ENCODE data around the gene SEMA6D.

Gene SEMA6D

GRCh38 chr15:47717036-47717612 lies at the start of gene SEMA6D:
Gene SEMA6D (plus strand): TSS chr15:47717505. CDS start chr15:47759799, 42,294 bp downstream.
- DNase-seq = no peak

GRCh38 chr15:47669221-47669620 lies 48.1 kb upstream of the SEMA6D start:
- DNase-seq = no peak

- no peak for DNase-seq
Measured at GRCh38 chr15:47670365-47670764, 46.9 kb upstream of the SEMA6D start.

- DNase-seq = no peak
Measured at GRCh38 chr15:47673232-47673761, 44.0 kb upstream of the SEMA6D start.

GRCh38 chr15:47674586-47675232 lies 42.6 kb upstream of the SEMA6D start:
- no peak for DNase-seq

- DNase-seq = no peak
Measured at GRCh38 chr15:47675735-47676134, 41.6 kb upstream of the SEMA6D start.

GRCh38 chr15:47678040-47678439 lies 39.3 kb upstream of the SEMA6D start:
- DNase-seq = no peak

GRCh38 chr15:47682661-47683060 lies 34.6 kb upstream of the SEMA6D start:
- no peak for DNase-seq

- no peak for DNase-seq
Measured at GRCh38 chr15:47685141-47685870, 32.0 kb upstream of the SEMA6D start.

- no peak for DNase-seq
Measured at GRCh38 chr15:47688573-47689086, 28.7 kb upstream of the SEMA6D start.

- no peak for DNase-seq
Measured at GRCh38 chr15:47689660-47690059, 27.6 kb upstream of the SEMA6D start.

GRCh38 chr15:47691882-47692281 lies 25.4 kb upstream of the SEMA6D start:
- DNase-seq = no peak

- no peak for DNase-seq
Measured at GRCh38 chr15:47696351-47696750, 21.0 kb upstream of the SEMA6D start.

- DNase-seq = no peak
Measured at GRCh38 chr15:47705281-47705997, 11.9 kb upstream of the SEMA6D start.

- DNase-seq = no peak
Measured at GRCh38 chr15:47707391-47707790, 9.9 kb upstream of the SEMA6D start.

GRCh38 chr15:47708161-47708980 lies 8.9 kb upstream of the SEMA6D start:
- no peak for DNase-seq

- DNase-seq = no peak
Measured at GRCh38 chr15:47711655-47712054, 5.7 kb upstream of the SEMA6D start.

GRCh38 chr15:47715402-47715801 lies 1.9 kb upstream of the SEMA6D start:
- no peak for DNase-seq

- DNase-seq = no peak
Measured at GRCh38 chr15:47715856-47716445, 1.4 kb upstream of the SEMA6D start.

- no peak for DNase-seq
Measured at GRCh38 chr15:47716516-47716915, 789 bp upstream of the SEMA6D start.
